Liver (tissue), 3 donors: Measurements from ENCODE around the gene IL12RB1.

ENCODE experiments used
- ATF3 ChIP-seq: IDR thresholded peaks from 2 replicates; pipeline ENCODE4 v1.6.1; 2016; ENCODE audit warnings: antibody characterized with exemption
- CTCF ChIP-seq: fragments of 150-350 bp; IDR thresholded peaks from 2 replicates; pipeline ENCODE4 v1.5.1; 2017; ENCODE audit warnings: improper control_type of control experiment, low read depth, low read length; ENCODE audit not compliant: missing input control
- FOXA1 ChIP-seq: IDR thresholded peaks from 2 replicates; pipeline ENCODE4 v1.6.1; 2016; ENCODE audit warnings: antibody characterized with exemption
- GABPA ChIP-seq, 2 donors: IDR thresholded peaks in 1 of 2; conservative IDR thresholded peaks in 1 of 2; 2 replicates each; pipeline ENCODE4 v1.6.1; 2016; ENCODE audit warnings: antibody characterized with exemption in 2 of 2, mild to moderate bottlenecking in 1 of 2, moderate library complexity in 1 of 2
- JUND ChIP-seq, 2 donors: IDR thresholded peaks; 2 replicates each; pipeline ENCODE4 v1.6.1; 2016; ENCODE audit warnings: antibody characterized with exemption in 2 of 2
- NR2F2 ChIP-seq: IDR thresholded peaks from 2 replicates; pipeline ENCODE4 v1.6.1; 2016; ENCODE audit warnings: antibody characterized with exemption
- RAD21 ChIP-seq, 2 donors: IDR thresholded peaks; 2 replicates each; pipeline ENCODE4 v1.6.1; 2016; ENCODE audit warnings: antibody characterized with exemption in 2 of 2, mild to moderate bottlenecking in 2 of 2
- REST ChIP-seq: IDR thresholded peaks from 2 replicates; pipeline ENCODE4 v1.6.1; 2016; ENCODE audit warnings: antibody characterized with exemption, mild to moderate bottlenecking
- RXRA ChIP-seq, 2 donors: IDR thresholded peaks; 2 replicates each; pipeline ENCODE4 v1.6.1; 2017 to 2018; ENCODE audit warnings: antibody characterized with exemption in 2 of 2, mild to moderate bottlenecking in 1 of 2
- SP1 ChIP-seq: IDR thresholded peaks from 2 replicates; pipeline ENCODE4 v1.6.1; 2018; ENCODE audit warnings: antibody characterized with exemption, mild to moderate bottlenecking
- TAF1 ChIP-seq: conservative IDR thresholded peaks from 2 replicates; pipeline ENCODE4 v1.6.1; 2016; ENCODE audit warnings: antibody characterized with exemption, mild to moderate bottlenecking
- YY1 ChIP-seq: IDR thresholded peaks from 2 replicates; pipeline ENCODE4 v1.6.1; 2016; ENCODE audit warnings: antibody characterized with exemption, mild to moderate bottlenecking
- ZBTB33 ChIP-seq: IDR thresholded peaks from 2 replicates; pipeline ENCODE4 v1.6.1; 2016; ENCODE audit warnings: antibody characterized with exemption
- donor health status: healthy.
- donor health status: healthy.

GRCh38 chr19:18093439-18094161, 6.9 kb upstream of the IL12RB1 start:
- TF ChIP-seq CTCF (no peak), TAF1 (no peak), NR2F2 (no peak), ZBTB33 (no peak), YY1 (no peak), REST (no peak), JUND (IDR thresholded peaks at IDR 0.05) (no peak), RXRA (IDR thresholded peaks at IDR 0.05) (no peak), RAD21 (IDR thresholded peaks at IDR 0.05) (no peak), SP1 (no peak), GABPA (IDR thresholded peaks at IDR 0.05 in 1 of 2, conservative IDR thresholded peaks at IDR 0.05 in 1 of 2) (no peak), ATF3 (no peak), FOXA1 (no peak)
